NCI-H2081 (cell line): ENCODE data around the gene EID2.

Experiments
- DNase-seq, 2 experiments: peaks; one replicate each; lab custom pipeline; 2025; lab: John Stamatoyannopoulos, UW

Gene EID2

GRCh38 chr19:39533791-39534190 is 6.2 kb downstream of the EID2 start:
- DNase-seq, result no peak

GRCh38 chr19:39533003-39533512 is 6.9 kb downstream of the EID2 start:
- DNase-seq, result no peak

GRCh38 chr19:39532233-39533002 is 7.5 kb downstream of the EID2 start, which contains the start of gene EID2B:
Gene EID2B, minus strand, starts transcription at chr19:39532852. Its CDS starts 50 bp downstream, at chr19:39532802.
- DNase-seq, result peak; percentile 95 to 96

GRCh38 chr19:39531834-39532232 is 8.1 kb downstream of the EID2 start:
- DNase-seq, result no peak

GRCh38 chr19:39525205-39525604 is 14.8 kb downstream of the EID2 start:
- DNase-seq, result no peak

GRCh38 chr19:39524495-39524894 is 15.5 kb downstream of the EID2 start:
- no peak for DNase-seq

GRCh38 chr19:39520541-39521484 is 19.1 kb downstream of the EID2 start:
- no peak for DNase-seq

GRCh38 chr19:39518975-39519374 is 21.0 kb downstream of the EID2 start:
- DNase-seq, result no peak

GRCh38 chr19:39518458-39518857 is 21.5 kb downstream of the EID2 start:
- no peak for DNase-seq

GRCh38 chr19:39517432-39517831 is 22.5 kb downstream of the EID2 start:
- DNase-seq, result no peak

- DNase-seq, result no peak
Measured at GRCh38 chr19:39516270-39516669, 23.7 kb downstream of the EID2 start.

- DNase-seq, result no peak
Measured at GRCh38 chr19:39515551-39516191, 24.3 kb downstream of the EID2 start.

- DNase-seq, result peak in 1 of 2 experiments; percentile 3
Measured at GRCh38 chr19:39514840-39515550, 25.0 kb downstream of the EID2 start, which contains the start of gene SELENOV. Gene SELENOV, plus strand, starts transcription at chr19:39515139. Its CDS starts 74 bp downstream, at chr19:39515213.

GRCh38 chr19:39512988-39513387 is 27.0 kb downstream of the EID2 start:
- DNase-seq, result no peak

GRCh38 chr19:39509233-39509632 is 30.7 kb downstream of the EID2 start:
- DNase-seq, result no peak

GRCh38 chr19:39508629-39509028 is 31.3 kb downstream of the EID2 start:
- no peak for DNase-seq

GRCh38 chr19:39507715-39508364 is 32.1 kb downstream of the EID2 start:
- DNase-seq, result peak in 1 of 2 experiments; percentile 4

- peak; percentile 65 to 81 for DNase-seq
Measured at GRCh38 chr19:39506944-39507714, 32.8 kb downstream of the EID2 start.

GRCh38 chr19:39506598-39506943 is 33.4 kb downstream of the EID2 start:
- no peak for DNase-seq
